ENCODE results near the gene OTUD7B.

DNA sequence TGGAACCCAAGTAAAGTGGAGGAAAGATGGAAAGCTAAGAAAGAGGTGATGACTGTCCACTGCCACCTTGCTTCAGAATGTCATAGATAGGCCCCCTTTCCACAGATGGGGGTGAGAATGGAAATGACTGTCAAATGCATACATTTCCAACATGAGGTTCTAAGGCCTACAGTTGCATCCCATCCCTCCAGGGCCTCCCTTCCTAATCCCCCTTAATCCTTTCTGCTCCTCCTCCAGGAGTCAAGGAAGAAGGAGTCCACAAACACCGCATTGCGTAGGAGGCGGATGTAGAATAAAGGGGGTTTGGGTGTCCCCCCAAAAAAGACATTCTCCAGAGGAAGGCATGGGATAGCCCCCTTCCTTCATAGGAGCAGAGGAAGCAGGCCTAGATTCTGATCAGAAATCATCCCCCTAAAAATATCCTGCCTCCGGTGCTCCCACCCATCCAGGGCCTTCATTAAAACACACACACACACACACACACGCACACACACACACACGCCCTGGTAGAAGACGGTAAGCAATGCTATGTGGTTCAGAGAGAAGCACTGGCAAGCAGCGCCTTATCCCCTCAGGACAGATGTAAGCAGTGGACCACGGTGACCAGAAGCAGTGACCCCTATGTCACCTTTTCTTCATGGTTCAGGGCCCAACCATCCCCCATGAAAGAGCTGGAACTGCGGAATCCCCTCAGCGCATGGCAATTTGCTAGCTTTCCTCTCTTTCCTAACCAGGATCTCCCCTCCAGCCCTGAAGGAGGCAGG lies 94.9 kb downstream of the OTUD7B start:
- TF ChIP-seq POLR2A (IDR thresholded peaks at IDR 0.05): no peak
- TF ChIP-seq, protein P1, sequence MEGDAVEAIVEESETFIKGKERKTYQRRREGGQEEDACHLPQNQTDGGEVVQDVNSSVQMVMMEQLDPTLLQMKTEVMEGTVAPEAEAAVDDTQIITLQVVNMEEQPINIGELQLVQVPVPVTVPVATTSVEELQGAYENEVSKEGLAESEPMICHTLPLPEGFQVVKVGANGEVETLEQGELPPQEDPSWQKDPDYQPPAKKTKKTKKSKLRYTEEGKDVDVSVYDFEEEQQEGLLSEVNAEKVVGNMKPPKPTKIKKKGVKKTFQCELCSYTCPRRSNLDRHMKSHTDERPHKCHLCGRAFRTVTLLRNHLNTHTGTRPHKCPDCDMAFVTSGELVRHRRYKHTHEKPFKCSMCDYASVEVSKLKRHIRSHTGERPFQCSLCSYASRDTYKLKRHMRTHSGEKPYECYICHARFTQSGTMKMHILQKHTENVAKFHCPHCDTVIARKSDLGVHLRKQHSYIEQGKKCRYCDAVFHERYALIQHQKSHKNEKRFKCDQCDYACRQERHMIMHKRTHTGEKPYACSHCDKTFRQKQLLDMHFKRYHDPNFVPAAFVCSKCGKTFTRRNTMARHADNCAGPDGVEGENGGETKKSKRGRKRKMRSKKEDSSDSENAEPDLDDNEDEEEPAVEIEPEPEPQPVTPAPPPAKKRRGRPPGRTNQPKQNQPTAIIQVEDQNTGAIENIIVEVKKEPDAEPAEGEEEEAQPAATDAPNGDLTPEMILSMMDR (IDR thresholded peaks at IDR 0.05): no peak
